HUES64 (cell line): ENCODE results near the gene SYT17.

Source experiments
- H3K27ac ChIP-seq: 2 replicates; pipeline ENCODE4 v1.7.0; 2013; ENCODE audit warnings: low read depth, low read length, inconsistent platforms
- H3K27me3 ChIP-seq: 2 replicates; pipeline ENCODE4 v1.6.1; 2013; ENCODE audit warnings: mild to moderate bottlenecking, low read length; ENCODE audit not compliant: insufficient read depth
- H3K36me3 ChIP-seq: 2 replicates; pipeline ENCODE4 v1.6.1; 2013; ENCODE audit warnings: mild to moderate bottlenecking, low read length; ENCODE audit not compliant: insufficient read depth
- H3K4me1 ChIP-seq: 2 replicates; pipeline ENCODE4 v1.6.1; 2013; ENCODE audit warnings: mild to moderate bottlenecking, low read length, moderate library complexity; ENCODE audit not compliant: insufficient read depth
- H3K4me3 ChIP-seq: 2 replicates; pipeline ENCODE4 v1.5.1; 2013; ENCODE audit warnings: mild to moderate bottlenecking, low read length, moderate library complexity
- H3K9ac ChIP-seq: 2 replicates; pipeline ENCODE4 v1.6.1; 2013; ENCODE audit warnings: mild to moderate bottlenecking, low read depth, low read length
- H3K9me3 ChIP-seq: 2 replicates; pipeline ENCODE4 v1.6.1; 2013; ENCODE audit warnings: low read depth, low read length; ENCODE audit not compliant: insufficient read depth
- WGBS: fragments of 150-250, 120-280 bp; methylation state at CpG from one replicate; pipeline ENCODE4 v1.1.7; 2013; ENCODE audit warnings: missing lambda C conversion rate; 5-methylcytosine and 5-hydroxymethylcytosine counted together

Gene SYT17

GRCh38 chr16:19219836-19220235 is 51.8 kb downstream of the SYT17 start:
- Histone ChIP-seq H3K36me3 (peaks cover 4% of the 10 kb centered on the region; the same call in 1 of the 2 replicates), H3K27ac (no peak overlapping the region), H3K9ac (no peak overlapping the region), H3K9me3 (no peaks in the 10 kb centered on the region), H3K4me1 (no peaks in the 10 kb centered on the region), H3K27me3 (no peaks in the 10 kb centered on the region), H3K4me3 (no peak overlapping the region)
- WGBS, result 92% methylated on average over 2 of the region's 2 CpGs

GRCh38 chr16:19223235-19224170 is 55.5 kb downstream of the SYT17 start:
- Histone ChIP-seq H3K27ac (no peak overlapping the region), H3K9ac (no peak overlapping the region), H3K27me3 (no peaks in the 10 kb centered on the region), H3K9me3 (no peaks in the 10 kb centered on the region), H3K4me3 (no peak overlapping the region), H3K36me3 (peaks cover 6% of the 10 kb centered on the region), H3K4me1 (peaks cover 11% of the 10 kb centered on the region; the same call in 1 of the 2 replicates)
- 48% methylated on average over 8 of the region's 8 CpGs for WGBS

GRCh38 chr16:19225651-19226050 is 57.6 kb downstream of the SYT17 start:
- Histone ChIP-seq H3K9ac (no peak overlapping the region), H3K27ac (no peak overlapping the region), H3K27me3 (no peaks in the 10 kb centered on the region), H3K36me3 (peaks cover 6% of the 10 kb centered on the region), H3K4me1 (peaks cover 11% of the 10 kb centered on the region; the same call in 1 of the 2 replicates), H3K4me3 (no peak overlapping the region), H3K9me3 (no peaks in the 10 kb centered on the region)

- Histone ChIP-seq H3K9me3 (no peaks in the 10 kb centered on the region), H3K27ac (no peak overlapping the region; the same call in 1 of the 2 replicates), H3K36me3 (peaks cover 6% of the 10 kb centered on the region), H3K9ac (no peak overlapping the region), H3K4me1 (peaks cover 11% of the 10 kb centered on the region), H3K4me3 (no peak overlapping the region), H3K27me3 (no peaks in the 10 kb centered on the region)
- WGBS, result 88% methylated on average over 2 of the region's 2 CpGs
Measured at GRCh38 chr16:19227643-19228042, 59.6 kb downstream of the SYT17 start.

- Histone ChIP-seq H3K27me3 (no peaks in the 10 kb centered on the region), H3K4me1 (peaks cover 11% of the 10 kb centered on the region), H3K27ac (no peak overlapping the region; the same call in 1 of the 2 replicates), H3K9ac (no peak overlapping the region), H3K36me3 (peaks cover 6% of the 10 kb centered on the region), H3K9me3 (no peaks in the 10 kb centered on the region), H3K4me3 (no peak overlapping the region)
- WGBS, result 77% methylated on average over 4 of the region's 4 CpGs
Measured at GRCh38 chr16:19228052-19228451, 60.0 kb downstream of the SYT17 start.

- Histone ChIP-seq H3K27ac (no peak overlapping the region), H3K36me3 (peaks cover 6% of the 10 kb centered on the region), H3K4me1 (peaks cover 11% of the 10 kb centered on the region), H3K9ac (no peak overlapping the region), H3K4me3 (no peak overlapping the region), H3K9me3 (no peaks in the 10 kb centered on the region), H3K27me3 (no peaks in the 10 kb centered on the region)
- 87% methylated on average over 3 of the region's 3 CpGs for WGBS
Measured at GRCh38 chr16:19228575-19228974, 60.5 kb downstream of the SYT17 start.

GRCh38 chr16:19230575-19230974 is 62.5 kb downstream of the SYT17 start:
- WGBS, result 94% methylated on average over 2 of the region's 3 CpGs
- Histone ChIP-seq H3K36me3 (no peaks in the 10 kb centered on the region; the same call in 1 of the 2 replicates), H3K4me1 (peaks cover 11% of the 10 kb centered on the region)

GRCh38 chr16:19231881-19232280 is 63.8 kb downstream of the SYT17 start:
- WGBS, result 83% methylated on average over 8 of the region's 8 CpGs
- H3K9ac ChIP-seq, result no peak overlapping the region
- H3K4me3 ChIP-seq, result no peak overlapping the region
- no peak overlapping the region for H3K27ac ChIP-seq
- H3K36me3 ChIP-seq, result no peaks in the 10 kb centered on the region
- H3K9me3 ChIP-seq, result peaks cover 17% of the 10 kb centered on the region
- H3K27me3 ChIP-seq, result no peaks in the 10 kb centered on the region
- peaks cover 11% of the 10 kb centered on the region for H3K4me1 ChIP-seq

More at GRCh38 chr16:19230575-19230974, 62.5 kb downstream of the SYT17 start:
- H3K9ac ChIP-seq, result no peak overlapping the region
- no peaks in the 10 kb centered on the region for H3K27me3 ChIP-seq
- no peak overlapping the region for H3K27ac ChIP-seq
- H3K9me3 ChIP-seq, result peaks cover 6% of the 10 kb centered on the region
- H3K4me3 ChIP-seq, result no peak overlapping the region

GRCh38 chr16:19232988-19233387 is 64.9 kb downstream of the SYT17 start:
- H3K9me3 ChIP-seq, result peaks cover 25% of the 10 kb centered on the region
- no peak overlapping the region for H3K9ac ChIP-seq
- H3K4me3 ChIP-seq, result no peak overlapping the region
- H3K27ac ChIP-seq, result no peak overlapping the region
- H3K4me1 ChIP-seq, result peaks cover 5% of the 10 kb centered on the region
- H3K27me3 ChIP-seq, result no peaks in the 10 kb centered on the region
- 93% methylated on average over 5 of the region's 5 CpGs for WGBS
- H3K36me3 ChIP-seq, result no peaks in the 10 kb centered on the region

GRCh38 chr16:19235478-19235877 is 67.4 kb downstream of the SYT17 start:
- Histone ChIP-seq H3K27me3 (no peaks in the 10 kb centered on the region), H3K4me1 (no peaks in the 10 kb centered on the region; the same call in 1 of the 2 replicates), H3K36me3 (no peaks in the 10 kb centered on the region), H3K27ac (no peak overlapping the region), H3K9ac (no peak overlapping the region), H3K9me3 (peaks cover 35% of the 10 kb centered on the region), H3K4me3 (no peak overlapping the region)
- WGBS, result 92% methylated on average over 4 of the region's 4 CpGs

GRCh38 chr16:19235886-19236285 is 67.8 kb downstream of the SYT17 start:
- Histone ChIP-seq H3K9me3 (peaks cover 36% of the 10 kb centered on the region), H3K36me3 (no peaks in the 10 kb centered on the region), H3K27ac (no peak overlapping the region), H3K4me3 (no peak overlapping the region), H3K4me1 (no peaks in the 10 kb centered on the region; the same call in 1 of the 2 replicates), H3K9ac (no peak overlapping the region), H3K27me3 (no peaks in the 10 kb centered on the region)
- 97% methylated on average over 4 of the region's 4 CpGs for WGBS
